HepG2 (cell line): ENCODE measurements around the gene RXYLT1. TPM values are rescaled to one million over a fixed set of nuclear protein-coding genes. Genes with fewer than 3 reads are reported as not detected.

ENCODE experiments used
- CEBPZ ChIP-seq: IDR thresholded peaks from 2 replicates; pipeline ENCODE4 v1.6.1; 2012; ENCODE audit warnings: low read length, improper control_type of control experiment
- GPN1 ChIP-seq: sonication (generic); formaldehyde crosslinking; IDR thresholded peaks from 2 replicates; pipeline ENCODE4 v1.5.1; 2020; ENCODE audit warnings: missing genetic modification reagents, borderline replicate concordance
- polyA plus RNA-seq, 8 experiments: library from polyadenylated mRNA; depleted of rRNA in 3 of 8; stranded (reverse) in 7 of 8; unstranded in 1 of 8; fragments of >200 nt; fragmentation: Illumina TruSeq in 4 of 8; extraction: Trizol in 4 of 8; gene quantifications; 2 replicates each; pipeline versions ENCODE4 v1.2.1 to v1.2.3, GENCODE V29; 2011 to 2016; ENCODE audit warnings: low read depth in 4 of 8, missing spikeins in 1 of 8, mixed read lengths in 1 of 8; ENCODE audit not compliant: insufficient read depth in 1 of 8
- total RNA-seq, 5 experiments: library from RNA; depleted of rRNA; stranded (reverse); fragments of >200 nt; fragmentation: Illumina TruSeq; extraction: Trizol; gene quantifications; 2 replicates each; pipeline ENCODE4 v1.2.3, GENCODE V29; 2016; ENCODE audit warnings: low read depth in 1 of 5
- TF ChIP-seq, protein P1 (sequence below): sonication (generic); formaldehyde crosslinking; conservative IDR thresholded peaks from 2 replicates; pipeline ENCODE4 v1.8.0; 2022; ENCODE audit warnings: low read depth, missing genetic modification reagents
- TF ChIP-seq, protein P2 (sequence below): sonication (generic); formaldehyde crosslinking; conservative IDR thresholded peaks from 2 replicates; pipeline ENCODE4 v1.4.0; 2020; ENCODE audit warnings: missing genetic modification reagents
- TF ChIP-seq, protein P3 (sequence below): sonication (generic); formaldehyde crosslinking; IDR thresholded peaks from 2 replicates; pipeline ENCODE4 v1.5.1; 2020; ENCODE audit warnings: mild to moderate bottlenecking, missing genetic modification reagents, moderate library complexity

The RXYLT1 gene
- total and polyA plus RNA-seq, 2 of the 13 experiments (the other 11 are each of a cell fraction or from before 2014, with no cell fraction given): 8.3 to 15.5 TPM

GRCh38 chr12:63811755-63812154 lies 32.0 kb downstream of the RXYLT1 start (continued):
- TF ChIP-seq, protein P1, sequence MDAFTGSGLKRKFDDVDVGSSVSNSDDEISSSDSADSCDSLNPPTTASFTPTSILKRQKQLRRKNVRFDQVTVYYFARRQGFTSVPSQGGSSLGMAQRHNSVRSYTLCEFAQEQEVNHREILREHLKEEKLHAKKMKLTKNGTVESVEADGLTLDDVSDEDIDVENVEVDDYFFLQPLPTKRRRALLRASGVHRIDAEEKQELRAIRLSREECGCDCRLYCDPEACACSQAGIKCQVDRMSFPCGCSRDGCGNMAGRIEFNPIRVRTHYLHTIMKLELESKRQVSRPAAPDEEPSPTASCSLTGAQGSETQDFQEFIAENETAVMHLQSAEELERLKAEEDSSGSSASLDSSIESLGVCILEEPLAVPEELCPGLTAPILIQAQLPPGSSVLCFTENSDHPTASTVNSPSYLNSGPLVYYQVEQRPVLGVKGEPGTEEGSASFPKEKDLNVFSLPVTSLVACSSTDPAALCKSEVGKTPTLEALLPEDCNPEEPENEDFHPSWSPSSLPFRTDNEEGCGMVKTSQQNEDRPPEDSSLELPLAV: no peak
- TF ChIP-seq CEBPZ: no peak
- TF ChIP-seq, protein P2, sequence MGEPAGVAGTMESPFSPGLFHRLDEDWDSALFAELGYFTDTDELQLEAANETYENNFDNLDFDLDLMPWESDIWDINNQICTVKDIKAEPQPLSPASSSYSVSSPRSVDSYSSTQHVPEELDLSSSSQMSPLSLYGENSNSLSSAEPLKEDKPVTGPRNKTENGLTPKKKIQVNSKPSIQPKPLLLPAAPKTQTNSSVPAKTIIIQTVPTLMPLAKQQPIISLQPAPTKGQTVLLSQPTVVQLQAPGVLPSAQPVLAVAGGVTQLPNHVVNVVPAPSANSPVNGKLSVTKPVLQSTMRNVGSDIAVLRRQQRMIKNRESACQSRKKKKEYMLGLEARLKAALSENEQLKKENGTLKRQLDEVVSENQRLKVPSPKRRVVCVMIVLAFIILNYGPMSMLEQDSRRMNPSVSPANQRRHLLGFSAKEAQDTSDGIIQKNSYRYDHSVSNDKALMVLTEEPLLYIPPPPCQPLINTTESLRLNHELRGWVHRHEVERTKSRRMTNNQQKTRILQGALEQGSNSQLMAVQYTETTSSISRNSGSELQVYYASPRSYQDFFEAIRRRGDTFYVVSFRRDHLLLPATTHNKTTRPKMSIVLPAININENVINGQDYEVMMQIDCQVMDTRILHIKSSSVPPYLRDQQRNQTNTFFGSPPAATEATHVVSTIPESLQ (CRISPR knock-in tag): no peak
- TF ChIP-seq, protein P3, sequence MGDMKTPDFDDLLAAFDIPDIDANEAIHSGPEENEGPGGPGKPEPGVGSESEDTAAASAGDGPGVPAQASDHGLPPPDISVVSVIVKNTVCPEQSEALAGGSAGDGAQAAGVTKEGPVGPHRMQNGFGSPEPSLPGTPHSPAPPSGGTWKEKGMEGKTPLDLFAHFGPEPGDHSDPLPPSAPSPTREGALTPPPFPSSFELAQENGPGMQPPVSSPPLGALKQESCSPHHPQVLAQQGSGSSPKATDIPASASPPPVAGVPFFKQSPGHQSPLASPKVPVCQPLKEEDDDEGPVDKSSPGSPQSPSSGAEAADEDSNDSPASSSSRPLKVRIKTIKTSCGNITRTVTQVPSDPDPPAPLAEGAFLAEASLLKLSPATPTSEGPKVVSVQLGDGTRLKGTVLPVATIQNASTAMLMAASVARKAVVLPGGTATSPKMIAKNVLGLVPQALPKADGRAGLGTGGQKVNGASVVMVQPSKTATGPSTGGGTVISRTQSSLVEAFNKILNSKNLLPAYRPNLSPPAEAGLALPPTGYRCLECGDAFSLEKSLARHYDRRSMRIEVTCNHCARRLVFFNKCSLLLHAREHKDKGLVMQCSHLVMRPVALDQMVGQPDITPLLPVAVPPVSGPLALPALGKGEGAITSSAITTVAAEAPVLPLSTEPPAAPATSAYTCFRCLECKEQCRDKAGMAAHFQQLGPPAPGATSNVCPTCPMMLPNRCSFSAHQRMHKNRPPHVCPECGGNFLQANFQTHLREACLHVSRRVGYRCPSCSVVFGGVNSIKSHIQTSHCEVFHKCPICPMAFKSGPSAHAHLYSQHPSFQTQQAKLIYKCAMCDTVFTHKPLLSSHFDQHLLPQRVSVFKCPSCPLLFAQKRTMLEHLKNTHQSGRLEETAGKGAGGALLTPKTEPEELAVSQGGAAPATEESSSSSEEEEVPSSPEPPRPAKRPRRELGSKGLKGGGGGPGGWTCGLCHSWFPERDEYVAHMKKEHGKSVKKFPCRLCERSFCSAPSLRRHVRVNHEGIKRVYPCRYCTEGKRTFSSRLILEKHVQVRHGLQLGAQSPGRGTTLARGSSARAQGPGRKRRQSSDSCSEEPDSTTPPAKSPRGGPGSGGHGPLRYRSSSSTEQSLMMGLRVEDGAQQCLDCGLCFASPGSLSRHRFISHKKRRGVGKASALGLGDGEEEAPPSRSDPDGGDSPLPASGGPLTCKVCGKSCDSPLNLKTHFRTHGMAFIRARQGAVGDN (CRISPR knock-in tag): no peak
- TF ChIP-seq GPN1 (CRISPR knock-in tag): no peak
